GM12891 (cell line): ENCODE results near the gene CD200.

Source experiments
- DNase-seq: peaks from one replicate; pipeline ENCODE4 v3.0.0; 2011; ENCODE audit warnings: low spot score; ENCODE audit not compliant: insufficient read length
- FAIRE-seq: peaks from 2 replicates; lab custom pipeline; 2011; peaks lifted over from hg19 to GRCh38; lab: Jason Lieb, UNC
- PAX5 ChIP-seq: IDR thresholded peaks from 2 replicates; pipeline ENCODE4 v1.6.1; 2011; ENCODE audit warnings: low read length, moderate library complexity, mild to moderate bottlenecking; ENCODE audit not compliant: insufficient read depth, severe bottlenecking
- POLR2A ChIP-seq: IDR thresholded peaks from 2 replicates; pipeline ENCODE4 v1.6.1; 2011; ENCODE audit warnings: low read depth, low read length, control low read depth
- POLR2AphosphoS5 ChIP-seq: IDR thresholded peaks from 2 replicates; pipeline ENCODE4 v1.6.1; 2011; ENCODE audit warnings: low read depth, low read length, control low read depth
- POU2F2 ChIP-seq: IDR thresholded peaks from 2 replicates; pipeline ENCODE4 v1.6.1; 2011; ENCODE audit warnings: low read depth, mild to moderate bottlenecking, control low read depth, low read length, moderate library complexity
- SPI1 ChIP-seq: IDR thresholded peaks from 2 replicates; pipeline ENCODE4 v1.6.1; 2011; ENCODE audit warnings: low read depth, low read length, control low read depth
- TAF1 ChIP-seq: IDR thresholded peaks from 2 replicates; pipeline ENCODE4 v1.6.1; 2011; ENCODE audit warnings: low read depth, low read length, control low read depth

CD200 gene

DNA sequence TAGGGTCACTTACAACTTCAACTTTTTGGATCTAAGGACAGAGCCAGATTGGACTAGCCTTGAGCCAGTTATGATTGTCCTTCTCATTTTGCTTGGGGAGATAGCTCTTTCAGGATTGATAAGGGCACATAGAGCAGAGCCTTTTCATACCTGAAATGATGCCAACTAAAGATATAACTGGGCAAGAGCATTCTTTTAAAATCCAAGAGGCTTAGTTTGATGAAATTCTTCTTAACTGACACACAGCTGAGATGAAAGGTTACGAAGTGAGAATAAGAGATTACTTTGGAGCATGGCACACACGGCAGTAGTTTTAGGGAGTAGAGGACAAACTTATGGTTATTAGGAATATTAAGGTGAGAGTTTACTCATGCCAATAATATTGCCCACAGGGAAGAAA lies 12.7 kb downstream of the CD200 start:
- FAIRE-seq, result peak; percentile 5
- TF ChIP-seq POU2F2 (no peak), PAX5 (no peak)

GRCh38 chr3:112346491-112347122 lies 13.7 kb downstream of the CD200 start:
- TF ChIP-seq PAX5, result no peak
- TF ChIP-seq SPI1, result no peak
- TF ChIP-seq POLR2AphosphoS5, result no peak
- TF ChIP-seq TAF1, result no peak
- TF ChIP-seq POLR2A, result no peak
- no peak for TF ChIP-seq POU2F2
- DNase-seq (no peak), FAIRE-seq (no peak)

More for the DNA sequence above, 12.7 kb downstream of the CD200 start:
- DNase-seq, result no peak

- DNase-seq, result no peak
- peak; percentile 47 for FAIRE-seq
- TF ChIP-seq POLR2AphosphoS5 (no peak), TAF1 (no peak), SPI1 (no peak), PAX5 (no peak)
Measured at GRCh38 chr3:112348943-112349342, 16.0 kb downstream of the CD200 start.

DNA sequence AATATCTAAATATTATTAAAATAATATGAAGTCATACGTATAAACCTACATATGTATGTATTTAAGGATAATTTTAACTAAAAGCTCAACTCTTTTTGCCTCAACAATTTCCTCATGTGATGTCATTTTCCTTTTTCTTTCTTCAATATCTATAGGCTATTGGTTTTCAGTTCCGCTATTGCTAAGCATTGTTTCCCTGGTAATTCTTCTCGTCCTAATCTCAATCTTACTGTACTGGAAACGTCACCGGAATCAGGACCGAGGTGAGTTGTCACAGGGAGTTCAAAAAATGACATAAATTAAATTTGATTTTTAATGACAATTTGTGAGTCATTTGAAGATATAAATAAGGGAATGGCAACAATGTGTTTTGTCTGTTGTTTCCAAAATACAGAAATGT lies 16.6 kb downstream of the CD200 start:
- TF ChIP-seq PAX5 (no peak), SPI1 (no peak), POU2F2 (no peak), TAF1 (no peak), POLR2A (no peak), POLR2AphosphoS5 (no peak)
- FAIRE-seq, result no peak

DNA sequence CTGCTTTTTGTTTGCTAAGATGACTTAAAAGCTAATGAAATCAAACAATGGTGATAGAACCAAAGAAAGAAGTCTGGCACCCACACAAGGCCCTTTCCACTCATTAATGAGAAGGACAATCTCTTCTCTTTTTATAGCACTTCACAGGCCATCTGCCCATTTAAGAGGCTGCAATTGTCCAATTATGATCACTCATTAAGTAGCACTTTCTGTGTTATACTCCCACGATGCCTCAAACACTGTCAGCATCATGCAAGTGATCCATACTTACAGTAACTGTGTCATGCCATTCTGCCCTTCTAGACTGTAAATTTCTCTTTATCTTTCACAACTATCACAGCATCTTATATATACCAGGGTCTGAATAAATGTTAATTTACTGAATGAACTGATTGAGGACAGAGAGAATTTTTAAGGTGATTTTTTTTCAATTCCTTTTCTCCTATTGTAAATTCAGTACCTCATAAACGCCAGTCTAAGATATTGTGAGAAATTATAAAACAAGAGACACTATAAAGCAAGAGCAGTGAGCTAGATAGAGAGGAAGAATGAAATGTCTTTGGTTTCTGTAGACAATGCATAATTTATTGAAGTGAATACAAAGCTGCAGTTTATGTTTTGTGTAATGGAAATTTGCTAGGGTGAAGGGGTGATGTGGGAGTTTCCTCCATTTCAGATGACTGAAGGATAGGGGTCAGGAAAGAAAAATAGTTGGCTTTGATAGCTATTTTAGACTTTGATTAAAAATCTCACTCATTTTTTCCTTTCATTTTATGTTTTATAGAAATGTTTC lies 17.3 kb downstream of the CD200 start:
- no peak for FAIRE-seq
- TF ChIP-seq TAF1 (no peak), POLR2AphosphoS5 (no peak), POLR2A (no peak), POU2F2 (no peak), PAX5 (no peak), SPI1 (no peak)
- no peak for DNase-seq

More for the DNA sequence above, 16.6 kb downstream of the CD200 start:
- no peak for DNase-seq

DNA sequence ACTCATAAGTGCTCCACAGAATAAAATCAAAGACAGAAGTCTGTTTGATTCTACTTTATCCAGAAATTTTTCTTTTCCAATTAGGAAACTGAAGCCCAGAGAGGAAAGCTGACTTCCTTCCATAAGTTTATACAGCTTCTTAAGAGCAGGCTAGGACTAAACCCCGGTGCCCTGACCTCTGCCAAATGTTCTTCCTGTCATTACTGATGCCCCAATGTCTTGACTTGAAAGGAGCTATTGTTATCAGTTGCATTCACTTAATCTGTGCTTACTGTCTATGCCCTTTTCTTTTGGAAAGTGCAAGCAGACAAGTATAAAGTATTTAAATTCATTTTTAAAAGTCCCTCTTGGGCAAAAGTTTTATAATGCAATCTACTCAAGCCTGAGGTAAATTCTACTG lies 18.1 kb downstream of the CD200 start:
- no peak for TF ChIP-seq SPI1
- TF ChIP-seq POU2F2, result no peak
- TF ChIP-seq POLR2AphosphoS5, result no peak
- FAIRE-seq (no peak), DNase-seq (no peak)

- FAIRE-seq, result no peak
- DNase-seq, result no peak
- no peak for TF ChIP-seq PAX5
- TF ChIP-seq POU2F2, result no peak
- no peak for TF ChIP-seq TAF1
- no peak for TF ChIP-seq SPI1
- no peak for TF ChIP-seq POLR2AphosphoS5
- TF ChIP-seq POLR2A, result no peak
Measured at GRCh38 chr3:112351823-112352222, 18.9 kb downstream of the CD200 start.

DNA sequence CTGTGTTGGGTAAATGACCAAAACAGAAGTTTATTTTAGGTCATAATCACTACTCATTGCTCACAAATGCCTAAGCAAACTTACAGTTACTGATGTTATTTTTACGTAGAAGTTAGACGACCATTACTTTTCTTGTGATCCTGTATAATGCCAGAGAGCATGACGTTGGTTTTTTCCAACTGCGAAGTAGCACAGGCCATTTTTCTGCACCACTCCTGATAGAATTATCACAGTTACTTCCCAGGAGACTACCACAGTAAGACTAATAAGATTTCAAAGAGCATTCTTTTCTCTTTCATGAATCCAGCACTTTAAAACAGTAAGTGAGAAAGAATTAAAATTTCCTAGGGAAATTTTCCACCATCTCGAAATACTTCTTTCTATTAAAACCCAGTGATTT lies 19.8 kb downstream of the CD200 start:
- DNase-seq (no peak), FAIRE-seq (peak; percentile 51)
- TF ChIP-seq POLR2A, result no peak
- no peak for TF ChIP-seq POU2F2
- no peak for TF ChIP-seq TAF1
- no peak for TF ChIP-seq PAX5
- no peak for TF ChIP-seq SPI1
- no peak for TF ChIP-seq POLR2AphosphoS5

DNA sequence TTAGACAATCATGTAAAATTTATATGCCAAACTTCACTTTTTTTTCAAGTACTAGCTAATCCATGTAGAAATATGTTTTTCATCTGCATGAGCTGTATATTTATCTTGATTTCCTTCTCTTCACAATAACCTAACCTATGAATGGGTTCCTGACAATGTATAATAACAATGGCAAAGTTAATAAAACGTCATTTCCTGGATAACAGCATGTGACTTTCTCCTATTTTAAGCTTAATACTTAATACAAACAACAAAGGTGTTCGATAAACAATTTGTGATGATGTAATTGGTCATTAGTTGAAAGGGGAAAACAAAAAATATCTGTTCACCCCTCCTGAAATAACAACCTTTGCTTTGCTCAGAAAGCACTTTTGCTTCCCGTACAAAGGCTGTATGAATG lies 20.4 kb downstream of the CD200 start:
- no peak for FAIRE-seq
- TF ChIP-seq POLR2AphosphoS5, result no peak
- TF ChIP-seq POU2F2, result no peak
- no peak for TF ChIP-seq PAX5
- no peak for TF ChIP-seq SPI1
- no peak for DNase-seq

- FAIRE-seq (no peak), DNase-seq (no peak)
- TF ChIP-seq POLR2AphosphoS5, result no peak
- TF ChIP-seq SPI1, result 0 out of 2 replicates have a peak, but pooled peaks have one; percentile 10
Measured at GRCh38 chr3:112354642-112355306, 21.8 kb downstream of the CD200 start.
